ENCODE results near the gene MYL2. TPM values are rescaled to one million over a fixed set of nuclear protein-coding genes. Genes with fewer than 3 reads are reported as not detected.
"Not testable (repeated sequence)": the region's sequence is repeated elsewhere in the genome, so short reads cannot be mapped to it uniquely, and the experiment has no call there.

The MYL2 gene, protein sequence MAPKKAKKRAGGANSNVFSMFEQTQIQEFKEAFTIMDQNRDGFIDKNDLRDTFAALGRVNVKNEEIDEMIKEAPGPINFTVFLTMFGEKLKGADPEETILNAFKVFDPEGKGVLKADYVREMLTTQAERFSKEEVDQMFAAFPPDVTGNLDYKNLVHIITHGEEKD
- total RNA-seq: 43.5 TPM

DNA sequence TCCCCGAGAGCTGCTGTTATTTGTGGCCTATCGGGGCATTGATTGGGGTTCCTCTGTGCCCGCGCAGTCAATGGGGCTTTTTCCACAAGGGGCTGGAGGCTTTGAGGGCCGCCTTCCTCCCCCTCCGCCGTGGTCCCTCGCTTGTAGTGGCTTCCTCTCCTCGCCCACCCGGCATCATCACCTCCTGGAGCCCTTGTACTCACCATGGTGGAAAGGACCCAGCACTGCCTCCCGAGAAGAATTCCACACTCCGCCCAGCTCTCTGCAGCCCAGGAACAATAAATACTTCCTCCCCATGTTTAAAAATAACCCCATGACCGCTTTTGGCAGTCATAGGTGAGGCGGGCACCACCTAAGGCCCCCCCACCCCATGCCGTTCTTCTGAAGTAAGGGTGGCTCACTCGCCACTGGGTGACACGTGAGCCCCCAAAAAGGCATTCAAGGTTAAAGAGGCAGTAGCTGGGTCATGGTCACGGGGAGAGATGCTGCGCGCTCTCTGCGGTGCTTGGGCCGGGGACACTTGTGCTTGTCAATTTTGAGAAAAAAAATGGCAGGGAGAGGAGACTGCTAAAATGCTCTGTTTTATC lies at the start of gene MYL2:
Gene MYL2 (minus strand): TSS at position 256 of the 587 bp plus-strand sequence. CDS start 50 bp downstream, at position 206.
- DNase-seq: no peak

DNA sequence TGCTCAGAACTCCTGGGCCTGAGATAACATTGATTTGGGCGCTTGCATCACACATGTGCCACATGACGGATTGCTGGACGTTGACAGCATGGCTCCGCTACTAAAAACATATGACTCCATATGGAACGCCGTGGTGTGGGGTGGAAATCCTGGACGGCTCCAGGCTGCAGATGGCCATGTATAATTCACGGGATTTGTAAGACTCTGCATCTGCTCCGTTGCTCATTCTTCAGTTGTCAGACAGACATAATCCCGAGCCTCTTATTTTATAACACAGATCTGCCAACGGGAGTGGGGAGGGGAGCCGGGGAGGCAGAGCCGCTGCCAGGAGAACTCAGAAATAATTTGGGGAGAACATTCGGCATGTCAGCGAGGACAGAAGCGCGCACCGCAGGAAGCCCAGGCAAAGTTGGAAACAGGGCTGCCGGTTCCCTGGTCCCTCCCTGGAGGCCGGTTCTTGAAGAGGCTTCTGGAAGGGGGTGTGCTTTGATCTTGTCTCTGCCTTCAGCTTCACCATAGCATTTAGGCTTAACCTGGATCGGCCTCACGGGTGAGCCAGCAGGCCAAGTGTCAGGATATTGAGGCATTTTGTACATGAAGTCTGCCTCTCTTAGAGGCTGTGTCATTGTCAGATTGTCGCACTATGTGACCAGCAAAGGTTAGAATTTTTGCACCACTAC lies 45.8 kb upstream of the MYL2 start:
- no peak for DNase-seq

DNA sequence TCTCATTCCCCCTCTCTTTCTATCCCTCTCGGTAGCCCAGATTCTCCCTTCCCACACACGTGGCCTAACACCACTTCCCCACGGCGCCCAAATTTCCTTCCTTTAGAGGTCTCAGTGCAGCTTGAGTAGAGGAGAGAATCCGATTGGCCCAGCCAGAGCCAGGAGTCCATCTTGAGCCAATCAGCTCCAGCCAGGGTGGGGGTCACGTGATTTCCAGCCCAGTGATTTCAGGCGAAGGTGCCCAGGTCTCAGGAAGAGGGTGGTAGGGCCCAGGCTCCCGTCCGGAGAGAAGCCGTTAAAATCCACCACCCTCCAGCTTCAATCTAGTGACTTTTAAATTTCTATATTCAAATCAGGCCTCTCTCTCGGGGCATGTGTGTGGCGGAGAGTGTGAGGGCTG lies 45.2 kb upstream of the MYL2 start:
- DNase-seq: no peak

DNA sequence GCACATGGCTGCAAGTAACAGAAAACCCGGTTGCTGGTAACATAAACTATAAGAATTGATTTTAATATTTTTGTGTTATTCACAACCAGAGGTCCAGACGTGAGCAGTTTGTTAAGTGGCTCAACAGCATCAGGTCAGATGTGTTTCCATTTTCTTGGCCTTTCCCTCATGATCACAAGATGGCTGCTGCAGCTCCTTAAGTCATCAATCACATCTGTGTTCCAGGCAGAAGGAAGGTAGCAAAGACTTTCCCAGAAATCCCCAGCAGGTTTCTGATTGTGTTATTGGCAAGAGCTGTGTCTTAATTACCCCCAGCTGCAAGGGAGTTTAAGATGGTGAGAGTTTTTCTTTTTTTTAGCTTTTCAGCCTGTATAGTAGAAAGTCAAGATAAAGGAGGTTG lies 40.4 kb upstream of the MYL2 start:
- DNase-seq: no peak

DNA sequence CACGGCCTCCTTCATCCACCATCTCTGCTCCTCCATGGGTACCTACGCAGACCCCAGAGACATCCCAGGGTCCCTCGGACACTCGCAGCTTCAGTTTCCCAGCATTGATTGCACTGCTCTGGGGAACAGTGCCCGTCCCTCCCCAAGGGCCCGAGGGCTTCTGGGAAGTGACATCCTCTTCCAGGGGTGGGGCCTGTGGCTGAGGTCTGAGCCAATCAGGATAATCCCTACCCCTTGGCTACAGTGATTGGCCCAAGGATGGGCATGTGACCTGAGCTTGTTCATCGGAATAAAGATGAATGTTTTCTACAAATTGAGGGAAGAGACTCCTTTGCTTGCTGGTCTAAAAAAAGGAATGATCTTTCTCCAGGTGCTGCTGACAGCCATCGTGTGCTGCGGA lies 37.3 kb upstream of the MYL2 start:
- DNase-seq: no peak

DNA sequence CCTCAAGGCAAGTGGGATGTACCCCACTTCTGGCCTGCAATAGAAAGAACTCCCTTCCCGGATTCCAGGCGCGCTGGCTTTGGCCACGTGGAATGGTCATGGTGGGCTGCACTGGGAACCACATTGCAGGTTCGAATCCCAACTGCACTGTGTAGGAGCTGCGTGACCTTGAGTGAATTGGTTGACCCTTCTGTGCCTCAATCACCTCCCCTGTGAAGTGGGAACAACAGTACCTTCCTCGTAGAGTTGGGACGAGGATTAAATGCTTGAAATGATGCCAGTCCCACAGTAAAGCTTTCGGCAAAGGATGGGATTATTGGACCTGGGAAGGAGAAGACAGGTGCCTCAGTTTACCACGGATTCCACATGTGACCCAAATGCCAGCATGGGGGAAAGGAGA lies 36.8 kb upstream of the MYL2 start:
- DNase-seq: no peak

DNA sequence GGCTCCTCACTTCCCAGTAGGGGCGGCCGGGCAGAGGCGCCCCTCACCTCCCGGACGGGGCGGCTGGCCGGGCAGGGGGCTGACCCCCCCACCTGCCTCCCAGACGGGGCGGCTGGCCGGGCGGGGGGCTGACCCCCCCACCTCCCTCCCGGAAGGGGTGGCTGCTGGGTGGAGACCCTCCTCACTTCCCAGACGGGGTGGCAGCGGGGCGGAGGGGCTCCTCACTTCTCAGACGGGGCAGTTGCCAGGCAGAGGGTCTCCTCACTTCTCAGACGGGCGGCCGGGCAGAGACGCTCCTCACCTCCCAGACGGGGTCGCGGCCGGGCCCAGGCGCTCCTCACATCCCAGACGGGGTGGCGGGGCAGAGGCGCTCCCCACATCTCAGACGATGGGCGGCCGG lies 30.5 kb upstream of the MYL2 start:
- DNase-seq: not testable (repeated sequence)

DNA sequence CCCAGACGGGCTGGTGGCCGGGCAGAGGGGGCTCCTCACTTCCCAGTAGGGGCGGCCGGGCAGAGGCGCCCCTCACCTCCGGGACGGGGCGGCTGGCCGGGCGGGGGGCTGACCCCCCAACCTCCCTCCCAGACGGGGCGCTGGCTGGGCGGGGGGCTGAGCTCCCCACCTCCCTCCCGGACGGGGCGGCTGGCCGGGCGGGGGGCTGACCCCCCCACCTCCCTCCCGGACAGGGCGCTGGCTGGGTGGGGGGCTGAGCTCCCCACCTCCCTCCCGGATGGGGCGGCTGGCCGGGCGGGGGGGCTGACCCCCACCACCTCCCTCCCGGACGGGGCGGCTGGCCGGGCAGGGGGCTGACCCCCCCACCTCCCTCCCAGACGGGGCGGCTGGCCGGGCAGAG lies 30.1 kb upstream of the MYL2 start:
- DNase-seq: not testable (repeated sequence)

DNA sequence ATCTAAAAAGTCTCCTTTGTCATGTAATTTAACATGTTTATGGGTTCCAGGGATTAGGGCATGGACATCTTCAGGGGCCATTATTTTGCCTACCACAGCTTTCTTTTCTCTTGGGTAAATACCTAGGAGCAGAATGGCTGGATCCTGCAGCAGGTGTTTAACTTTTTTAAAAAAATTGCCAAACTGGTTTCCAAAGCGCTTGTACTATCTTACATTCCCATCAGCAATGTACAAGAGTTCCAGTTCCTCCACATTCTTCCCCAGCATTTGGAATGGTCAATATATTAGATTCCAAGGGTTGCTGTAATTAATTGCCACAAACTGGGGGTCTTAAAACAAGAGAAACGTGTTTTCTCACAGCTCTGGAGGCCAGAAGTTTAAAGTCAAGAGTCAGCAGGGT lies 27.7 kb upstream of the MYL2 start:
- DNase-seq: no peak

DNA sequence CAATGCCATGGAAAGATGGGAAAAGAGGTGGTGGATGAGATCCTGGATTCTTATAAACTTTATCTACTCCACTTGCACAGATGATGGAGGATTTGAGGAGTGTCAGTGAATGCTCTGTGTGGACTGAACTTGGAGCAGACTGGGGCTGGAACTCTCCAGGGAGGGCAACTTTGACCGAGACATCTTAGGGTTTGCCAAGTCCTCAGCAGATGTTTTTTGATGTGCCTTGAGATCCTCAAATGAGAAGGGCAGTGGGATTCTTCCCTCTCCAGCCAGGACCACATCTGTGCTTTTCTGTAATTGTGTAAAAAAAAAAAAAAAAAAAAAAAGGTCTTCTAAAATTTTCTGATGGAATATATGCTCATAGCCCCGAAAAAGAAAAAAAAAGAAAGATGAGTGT lies 23.0 kb upstream of the MYL2 start:
- DNase-seq: no peak

DNA sequence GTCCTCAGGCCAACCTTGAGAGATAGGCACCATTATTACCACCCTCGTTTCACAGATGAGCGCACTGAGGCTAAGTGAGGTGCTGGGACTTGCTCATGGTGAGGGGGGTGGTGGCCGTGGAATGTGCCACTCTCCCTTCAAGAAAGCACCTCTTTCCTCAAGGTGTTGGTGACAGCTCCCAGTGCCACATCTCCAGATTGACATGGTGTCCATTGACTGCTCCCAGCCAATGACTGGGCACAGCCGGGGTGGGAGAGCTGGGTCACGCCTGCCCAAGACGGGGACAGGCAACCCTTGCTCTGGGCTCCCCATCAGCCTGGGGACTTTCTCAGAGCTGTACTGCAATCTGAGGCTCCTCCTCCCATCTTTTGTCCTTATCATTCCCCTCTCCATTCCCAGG lies 21.0 kb upstream of the MYL2 start:
- DNase-seq: no peak

DNA sequence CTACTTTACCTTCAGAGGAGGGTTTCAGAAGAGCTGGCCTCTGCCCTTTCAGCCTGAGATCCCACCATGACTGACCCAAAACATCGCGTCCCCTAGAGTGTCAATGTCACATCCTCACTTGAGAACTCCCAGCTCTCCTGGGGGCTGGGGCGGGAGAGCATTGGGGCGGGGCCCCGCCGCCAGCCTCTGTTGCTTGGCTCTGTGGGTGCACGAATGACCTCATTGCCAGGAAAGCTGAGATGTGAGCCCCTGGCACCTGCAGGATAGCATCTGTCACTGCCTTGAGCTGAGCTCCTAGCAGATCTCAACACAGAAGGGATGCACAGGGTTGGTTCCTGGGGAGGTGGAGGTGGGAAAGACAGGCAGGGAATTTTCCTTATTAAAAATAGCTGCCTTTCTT lies 20.6 kb upstream of the MYL2 start:
- DNase-seq: no peak

DNA sequence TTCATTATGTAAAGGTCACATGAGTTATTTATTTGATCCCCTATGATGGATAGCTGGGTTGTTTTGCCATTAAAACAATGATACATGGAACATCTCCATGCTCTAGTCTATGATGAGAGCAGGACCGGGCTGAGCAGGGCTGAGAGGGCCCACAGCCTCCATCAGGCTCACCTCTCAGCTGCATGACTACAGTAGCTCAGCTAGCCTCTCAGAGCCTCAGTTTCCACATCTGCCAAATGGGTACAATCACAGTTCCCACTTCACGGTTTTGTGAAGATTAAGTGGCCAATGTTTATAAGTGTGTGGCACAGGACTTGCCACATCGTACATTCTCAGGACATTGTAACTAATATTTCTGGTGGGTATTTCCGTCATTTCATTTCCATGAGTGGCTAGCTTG lies 19.9 kb upstream of the MYL2 start:
- no peak for DNase-seq

DNA sequence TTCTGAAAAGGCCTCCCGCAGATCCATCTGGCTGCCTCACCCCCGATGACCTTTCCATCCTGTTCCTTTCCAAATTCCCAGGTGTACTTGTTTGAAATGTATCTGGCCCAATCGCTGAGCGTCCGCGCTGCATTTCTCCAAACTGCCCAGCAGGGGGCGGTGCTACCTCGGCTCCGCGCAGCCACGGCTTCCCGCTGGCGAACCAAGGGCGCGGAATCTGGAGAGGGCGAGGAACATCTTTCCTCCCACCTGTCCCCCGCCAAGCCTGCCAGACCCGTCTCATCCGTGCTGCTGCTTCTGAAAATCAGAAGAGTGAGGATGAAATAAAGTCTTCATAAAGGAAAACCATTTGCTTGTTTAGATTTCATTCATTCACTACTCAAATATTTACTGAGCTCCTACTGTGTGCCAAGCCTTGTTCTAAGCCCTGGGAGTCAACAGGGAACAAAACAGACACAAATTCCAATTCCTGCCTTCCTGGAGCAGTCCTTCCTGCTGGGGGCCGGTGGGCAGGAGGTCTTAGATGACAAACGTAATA lies 16.8 kb upstream of the MYL2 start:
- peak; percentile 7 for DNase-seq

DNA sequence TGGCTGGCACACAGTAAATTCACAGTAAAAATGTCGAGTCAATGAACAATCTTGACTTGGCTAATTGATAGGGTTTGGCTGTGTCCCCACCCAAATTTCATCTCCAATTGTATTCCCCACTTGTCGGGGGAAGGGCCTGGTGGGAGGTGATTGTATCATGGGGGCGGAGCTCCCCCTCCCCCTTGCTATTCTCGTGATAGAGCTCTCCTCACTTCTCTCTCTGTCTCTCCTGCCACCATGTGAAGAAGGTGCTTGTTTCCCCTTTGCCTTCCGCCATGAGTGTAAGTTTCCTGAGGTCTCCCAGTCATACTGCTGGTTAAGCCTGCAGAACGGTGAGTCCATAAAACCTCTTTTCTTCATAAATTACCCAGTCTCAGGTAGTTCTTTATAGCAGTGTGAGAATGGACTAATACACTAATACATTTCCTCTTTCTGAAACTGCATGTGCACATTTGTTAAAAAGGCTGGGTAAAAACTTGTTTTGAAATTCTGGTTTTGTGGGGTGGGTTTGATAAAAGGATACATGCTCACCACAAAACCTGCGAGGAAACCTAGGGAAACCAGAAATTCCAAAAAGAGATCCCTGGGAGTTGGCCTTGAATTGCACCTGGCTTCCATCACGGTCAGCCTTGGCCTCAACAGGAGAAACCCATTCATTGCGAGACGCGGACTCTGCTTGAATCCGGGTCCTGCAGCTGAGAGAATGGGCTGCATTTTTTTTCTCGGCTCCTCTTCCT lies 16.2 kb upstream of the MYL2 start:
- no peak for DNase-seq

DNA sequence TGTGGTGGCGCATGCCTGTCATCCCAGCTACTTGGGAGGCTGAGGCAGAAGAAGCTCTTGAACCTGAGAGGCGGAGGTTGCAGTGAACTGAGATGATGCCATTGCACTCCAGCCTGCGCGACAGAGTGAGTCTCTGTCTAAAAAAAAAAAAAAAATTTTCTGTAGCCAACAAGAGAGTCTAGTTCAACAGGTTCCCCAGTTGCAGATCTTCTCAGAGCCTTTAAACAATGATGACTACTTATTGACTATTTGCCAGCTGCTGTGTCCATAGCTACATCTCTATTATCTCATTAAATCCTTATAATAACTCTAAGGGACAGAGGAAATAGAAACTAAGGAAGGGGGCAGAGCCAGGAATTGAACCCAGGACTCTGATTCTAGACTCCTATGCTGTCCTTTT lies 15.2 kb upstream of the MYL2 start:
- DNase-seq: no peak

DNA sequence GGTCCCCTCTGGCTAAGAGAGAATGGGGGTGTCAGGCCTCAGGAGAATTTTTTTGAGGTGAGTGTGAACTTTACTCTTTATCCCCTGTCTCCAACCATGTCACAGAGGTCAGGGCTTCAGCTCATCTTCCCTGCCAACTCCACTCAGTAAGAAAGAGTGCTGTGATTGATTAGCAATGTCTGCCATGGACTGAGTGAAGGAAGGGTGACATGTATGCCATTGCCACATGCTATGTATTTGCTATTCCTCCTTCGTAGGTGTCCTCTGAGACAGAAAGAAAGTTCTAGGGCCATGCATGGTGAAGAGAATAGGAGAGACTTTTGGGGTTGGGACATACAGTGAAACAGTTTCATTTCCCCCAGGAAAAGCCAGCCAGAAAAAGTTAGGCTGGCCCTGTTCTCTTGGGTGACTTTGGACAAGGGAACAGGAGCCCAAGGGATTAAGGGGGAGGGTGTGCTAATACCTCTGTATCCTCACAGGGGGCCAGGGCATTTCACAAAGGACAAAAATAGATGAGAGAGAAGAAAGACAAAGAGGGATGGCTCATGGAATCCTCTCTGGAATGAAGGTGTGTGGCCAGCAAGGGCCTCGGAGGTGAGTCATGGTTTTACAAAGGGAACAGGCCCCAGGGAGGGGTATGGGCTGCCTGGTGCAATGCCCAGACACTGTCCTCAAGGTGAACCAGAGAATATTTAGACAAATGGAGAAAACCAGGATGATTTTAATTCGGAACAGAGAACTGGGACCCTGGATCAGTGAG lies 13.9 kb upstream of the MYL2 start:
- DNase-seq: no peak

DNA sequence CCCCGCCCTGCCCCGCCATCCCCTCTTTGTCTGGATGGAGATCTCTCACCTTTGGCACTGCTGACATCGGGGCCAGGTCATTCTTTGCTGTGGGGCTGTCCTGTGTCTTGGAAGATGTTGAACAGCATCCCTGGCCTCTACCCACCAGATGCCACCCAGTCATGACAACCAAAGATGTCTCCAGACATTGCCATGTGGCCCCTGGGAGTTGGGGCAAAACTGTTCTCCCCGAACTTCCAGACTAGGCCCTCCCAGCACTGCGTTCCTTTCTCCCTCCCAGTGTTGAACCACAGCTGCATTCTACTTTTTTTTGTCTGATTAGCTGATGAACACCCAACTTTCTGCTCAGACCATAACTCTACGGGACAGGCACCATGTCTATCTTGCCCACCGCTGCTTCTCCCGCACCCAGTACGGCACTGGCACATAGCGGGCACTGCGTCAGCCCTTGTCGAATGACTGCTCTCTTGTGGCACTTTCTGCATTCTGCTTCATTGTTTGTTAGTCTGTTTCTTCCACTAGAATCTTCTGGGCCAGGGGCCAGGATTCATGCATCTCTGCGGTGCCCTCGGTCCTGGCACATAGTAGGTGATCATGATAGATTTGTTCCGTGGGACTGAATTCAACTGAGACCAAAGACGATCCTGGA lies 13.1 kb upstream of the MYL2 start:
- DNase-seq: no peak

DNA sequence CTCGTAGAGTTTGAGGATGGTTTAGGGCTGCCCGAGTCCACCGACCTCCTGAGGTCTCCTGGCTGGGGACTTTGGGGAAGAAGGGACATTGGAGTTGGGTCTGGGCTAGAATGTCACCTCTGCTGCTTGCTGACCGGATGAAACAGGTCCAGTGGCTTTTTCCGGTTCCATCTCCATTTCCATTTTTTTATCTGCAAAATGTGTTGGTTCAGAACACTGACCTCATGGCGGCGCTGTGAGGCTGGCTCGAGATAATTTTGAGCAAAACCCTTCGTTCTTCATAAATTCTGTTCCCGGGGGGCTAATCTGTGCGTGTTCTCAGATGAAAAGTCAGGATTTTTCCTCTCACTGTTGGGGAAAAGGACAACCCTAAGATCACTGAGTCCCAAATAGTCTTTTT lies 11.7 kb upstream of the MYL2 start:
- no peak for DNase-seq

DNA sequence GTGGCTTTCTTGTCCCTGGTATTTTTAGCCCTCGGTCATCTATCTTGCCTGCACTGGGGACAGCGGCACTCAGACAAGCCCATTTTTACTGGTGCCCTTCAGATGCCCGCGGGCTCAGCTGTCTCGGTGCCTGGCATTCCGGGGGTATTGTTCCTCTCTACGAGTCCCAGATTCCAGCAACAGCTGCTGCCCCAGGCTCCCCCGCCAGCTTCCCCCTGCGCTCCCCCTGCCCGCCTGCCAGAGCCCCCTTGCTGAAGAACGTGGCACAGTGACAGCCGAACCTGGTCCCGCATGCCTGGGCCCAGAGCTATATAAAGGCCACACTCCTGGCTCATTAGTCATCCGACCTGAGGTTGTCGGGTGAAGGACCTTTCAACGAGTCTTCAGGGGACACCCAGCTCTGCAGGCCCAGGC lies 10.9 kb upstream of the MYL2 start:
- DNase-seq: no peak

DNA sequence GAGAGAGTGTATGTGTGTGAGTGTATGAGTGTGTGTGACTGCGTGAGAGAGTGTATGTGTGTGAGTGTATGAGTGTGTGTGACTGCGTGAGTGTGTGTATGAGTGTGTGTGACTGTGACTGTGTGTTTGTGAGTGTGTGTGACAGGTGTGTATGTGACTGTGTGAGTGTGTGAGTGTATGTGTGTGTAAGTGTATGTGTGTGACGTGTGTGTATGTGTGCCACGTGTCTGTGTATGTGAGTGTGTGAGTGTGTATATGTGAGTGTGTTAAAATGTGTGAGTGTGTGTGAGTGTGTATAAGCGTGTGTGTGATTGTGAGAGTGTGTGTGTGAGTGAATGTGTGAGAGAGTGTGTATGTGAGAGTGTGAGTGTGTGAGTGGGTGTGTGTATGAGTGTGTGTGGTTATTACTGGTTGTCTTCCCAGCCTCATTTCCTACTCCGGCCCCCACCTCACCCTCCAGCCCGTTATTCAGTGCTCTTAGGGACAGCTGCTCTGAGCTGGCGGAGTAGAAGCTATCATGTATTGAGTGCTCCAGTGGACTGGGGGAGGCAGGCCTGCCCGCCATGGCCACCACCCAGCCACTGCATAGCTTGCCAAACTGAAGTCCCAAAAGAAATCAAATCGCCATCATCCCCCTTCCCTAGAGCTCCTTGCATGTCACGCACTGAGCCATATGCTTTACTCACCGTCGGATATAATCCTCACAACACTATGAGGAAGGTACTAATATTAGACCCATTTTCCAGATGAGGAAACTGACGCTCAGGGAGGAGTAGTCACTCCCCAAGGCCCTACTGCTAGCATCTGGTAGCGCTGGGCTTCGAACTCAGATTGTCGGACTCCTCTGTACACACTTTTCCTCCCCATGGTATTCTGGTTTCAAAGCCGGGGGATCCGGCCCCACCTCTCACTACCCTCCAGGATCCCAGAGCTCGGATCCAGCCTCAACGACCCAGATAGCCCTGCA lies 10.3 kb upstream of the MYL2 start:
- no peak for DNase-seq
